HG02763 (cell line): ENCODE results near the gene CYB561D1.

Experiments used
- ATAC-seq: cut with Tn5 transposase; IDR thresholded peaks from one replicate; pipeline ENCODE4 v1.9.1; 2021; ENCODE audit warnings: mild to moderate bottlenecking, moderate library complexity; ENCODE audit not compliant: unreplicated experiment

Gene CYB561D1

GRCh38 chr1:109499661-109500536, 6.0 kb downstream of the CYB561D1 start:
- no peak for ATAC-seq

DNA sequence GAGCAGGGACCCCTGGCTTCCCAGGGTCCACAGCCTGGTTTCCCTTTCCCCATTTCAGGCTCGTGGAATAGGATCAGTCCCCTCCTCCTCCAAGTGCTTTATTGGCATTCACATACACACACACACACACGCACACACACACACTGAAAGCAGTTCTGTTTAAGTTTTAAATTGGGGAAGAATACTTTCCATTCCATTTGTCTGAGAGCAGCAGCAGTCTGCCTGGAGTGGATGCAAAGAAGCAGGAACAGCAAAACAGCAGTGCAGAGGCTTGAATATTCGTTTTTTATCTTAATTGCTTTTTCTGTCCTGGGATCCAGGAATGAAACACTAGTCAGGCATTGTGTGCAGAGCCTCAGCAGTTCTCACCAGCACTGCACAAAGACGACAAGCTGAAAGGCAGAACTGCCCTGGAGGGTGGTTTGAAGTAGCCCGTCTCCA, 7.1 kb downstream of the CYB561D1 start:
- ATAC-seq, result no peak

DNA sequence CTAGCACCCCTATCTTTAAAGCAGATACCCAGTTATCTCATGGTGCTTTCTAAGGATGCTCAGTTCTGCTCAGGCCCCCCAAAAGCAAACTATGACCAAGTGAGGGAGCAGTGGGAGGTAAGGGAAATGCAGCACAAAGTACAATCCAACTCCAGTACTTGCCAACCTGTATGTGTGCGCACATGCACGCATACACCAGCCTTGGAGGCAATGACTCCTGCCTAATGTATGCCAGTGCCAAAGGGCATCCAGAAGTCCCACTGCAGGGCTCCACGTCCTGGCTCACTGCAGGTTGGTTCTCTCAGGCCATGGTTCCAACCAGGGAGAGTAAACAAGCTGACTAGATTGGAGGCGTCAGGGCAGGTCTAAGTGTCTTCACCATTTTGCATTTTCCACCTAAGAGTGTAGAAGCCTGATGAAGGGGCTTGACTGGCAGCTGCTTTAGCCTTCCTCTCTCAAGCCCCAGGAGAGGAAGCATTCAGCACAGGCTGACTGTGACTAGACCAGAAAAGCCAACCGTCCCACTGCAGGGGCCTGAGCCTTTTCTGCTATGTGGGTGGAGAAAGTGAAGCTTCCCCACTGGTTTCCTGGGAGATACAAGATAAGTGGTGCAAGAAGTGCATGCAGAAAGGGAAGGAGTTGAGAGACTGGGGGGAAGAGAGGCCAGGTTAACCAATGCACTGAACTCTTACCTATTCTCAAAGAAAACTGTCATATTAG, 7.9 kb downstream of the CYB561D1 start:
- ATAC-seq, result no peak

GRCh38 chr1:109502364-109502851, 8.5 kb downstream of the CYB561D1 start:
- no peak for ATAC-seq

DNA sequence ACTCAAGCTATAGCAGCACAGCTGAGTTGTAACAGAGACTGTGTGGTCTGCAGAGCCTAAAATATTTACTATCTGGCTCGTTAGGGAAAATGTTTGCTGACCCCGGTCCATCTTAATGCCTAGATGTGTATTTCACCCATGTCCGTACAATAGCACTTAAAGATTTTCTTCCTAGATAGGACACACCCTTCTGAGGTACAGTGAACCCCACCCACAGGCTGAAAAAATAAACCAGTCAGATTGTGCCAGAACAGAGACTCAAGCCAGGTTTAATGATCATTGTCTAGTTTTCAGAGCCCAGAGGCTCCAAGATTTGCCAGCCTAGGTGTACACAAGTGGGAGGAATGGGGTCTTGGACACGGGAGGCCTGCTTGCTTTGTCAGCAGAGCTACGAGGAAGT, 10.0 kb downstream of the CYB561D1 start:
- no peak for ATAC-seq

- ATAC-seq, result no peak
Measured at GRCh38 chr1:109504974-109505373, 11.1 kb downstream of the CYB561D1 start.

DNA sequence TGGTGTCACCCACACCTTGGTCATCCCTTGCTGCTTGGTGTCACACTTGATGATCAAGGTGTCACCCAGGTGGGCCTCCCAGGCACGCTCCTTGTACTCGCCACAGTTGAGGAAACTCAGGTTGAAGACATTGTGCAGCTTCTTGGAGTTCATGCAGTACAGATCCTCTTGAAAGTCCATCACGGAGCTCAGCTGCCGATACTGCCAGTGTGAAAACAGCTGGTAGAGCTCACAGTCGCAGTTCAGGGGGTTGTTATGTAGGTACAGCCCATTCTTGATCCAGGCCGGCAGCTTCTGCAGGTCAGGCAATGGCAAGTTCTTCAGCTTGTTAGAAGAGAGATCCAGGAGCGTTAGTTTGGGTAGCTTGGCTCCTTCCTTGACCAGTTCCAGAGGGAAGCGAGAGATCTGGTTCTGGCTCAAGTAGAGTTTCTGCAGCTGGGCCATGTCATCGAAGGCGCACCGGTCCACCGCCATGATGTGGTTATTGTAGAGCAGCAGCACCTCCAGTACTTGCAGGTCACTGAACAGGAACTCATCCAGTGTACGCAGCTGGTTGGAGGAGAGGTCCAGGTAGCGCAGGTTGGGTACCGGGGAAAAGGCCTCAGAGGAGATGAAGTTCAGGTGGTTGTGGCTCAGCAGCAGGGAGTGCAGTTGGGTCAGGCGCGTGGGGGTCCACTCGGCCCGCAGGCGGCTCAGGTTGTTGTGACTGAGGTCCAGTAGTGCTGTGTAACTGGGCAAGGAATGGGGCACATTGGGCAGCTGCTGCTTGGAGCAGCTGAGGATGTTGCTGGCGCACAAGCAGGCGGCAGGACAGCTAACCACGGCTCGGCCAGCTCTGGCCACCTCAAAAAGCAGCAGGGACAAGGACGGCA, 14.3 kb downstream of the CYB561D1 start:
- ATAC-seq, result no peak

- ATAC-seq, result no peak
Measured at GRCh38 chr1:109508873-109509175, 14.9 kb downstream of the CYB561D1 start.

GRCh38 chr1:109509176-109510134, 15.6 kb downstream of the CYB561D1 start, which contains the start of gene AMIGO1:
AMIGO1 (minus strand) TSS chr1:109509727; CDS start chr1:109508912, 815 bp downstream.
- no peak for ATAC-seq

DNA sequence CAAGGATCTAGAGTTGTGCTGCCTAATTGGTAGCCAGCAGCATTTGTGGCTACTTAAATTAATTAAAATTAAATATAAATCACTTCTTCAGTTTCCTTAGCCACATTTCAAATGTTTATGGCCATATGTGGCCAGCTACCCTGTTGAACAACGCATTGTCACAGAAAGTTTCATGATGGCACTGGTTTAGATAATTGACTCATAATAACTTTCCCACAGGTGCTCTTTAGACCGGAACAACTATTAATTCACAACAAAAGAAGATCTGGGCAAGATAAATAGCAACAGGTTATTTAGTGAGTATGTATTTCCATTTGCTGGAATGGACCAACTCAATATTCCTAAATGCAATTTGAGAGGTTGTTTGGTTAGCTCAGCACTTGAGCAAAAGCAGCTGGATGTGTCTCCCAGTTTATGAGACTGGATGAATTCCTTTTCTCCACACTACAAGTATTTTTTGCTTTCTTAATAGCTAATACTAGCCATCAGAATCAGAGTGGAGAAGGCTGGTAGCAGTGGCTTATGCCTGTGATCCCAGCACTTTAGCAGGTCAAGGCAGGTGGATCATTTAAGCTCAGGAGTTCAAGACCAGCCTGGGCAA, 19.3 kb downstream of the CYB561D1 start:
- no peak for ATAC-seq

GRCh38 chr1:109514846-109515245, 21.0 kb downstream of the CYB561D1 start:
- no peak for ATAC-seq

DNA sequence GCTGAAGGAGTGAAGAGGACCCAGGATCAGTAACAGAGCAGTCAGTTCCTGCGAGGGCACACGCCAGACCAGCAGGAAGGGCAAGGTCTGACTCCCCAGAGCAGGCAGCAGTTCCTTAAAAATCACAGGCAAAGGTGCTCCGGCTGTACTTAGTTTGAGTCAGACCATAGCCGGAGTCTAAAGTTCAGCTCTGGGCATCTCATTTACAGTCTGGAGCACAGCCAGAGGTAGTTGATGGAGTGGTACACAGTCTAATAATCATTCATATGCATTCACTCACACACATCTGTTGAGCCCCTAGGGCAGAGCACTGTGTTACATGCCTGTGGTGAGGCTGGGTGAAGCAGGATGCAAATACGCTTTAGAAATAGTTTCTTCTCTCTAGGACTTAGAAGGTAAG, 23.0 kb downstream of the CYB561D1 start:
- no peak for ATAC-seq

- ATAC-seq, result no peak
Measured at GRCh38 chr1:109517337-109517736, 23.4 kb downstream of the CYB561D1 start.

GRCh38 chr1:109521002-109521951, 27.4 kb downstream of the CYB561D1 start:
- ATAC-seq, result no peak

DNA sequence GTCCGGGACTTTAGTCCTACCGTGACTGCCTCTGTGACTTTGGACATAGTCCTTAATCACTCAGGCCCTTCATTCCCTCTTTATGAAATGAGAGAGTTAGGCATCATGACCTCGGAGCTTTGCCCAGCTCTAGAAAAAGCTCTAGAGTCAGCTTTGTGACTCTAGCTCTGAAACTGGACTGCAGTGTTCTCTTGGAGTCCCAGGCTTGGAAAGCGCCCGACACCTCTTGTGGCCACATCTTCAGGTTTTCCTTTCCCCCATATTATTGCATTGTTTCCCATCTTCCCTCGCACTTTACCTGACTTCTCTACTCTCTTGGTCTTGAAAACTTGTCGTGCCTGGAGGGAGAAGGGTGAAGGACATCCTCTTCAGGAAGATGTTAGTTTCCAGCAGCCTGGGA, 28.1 kb downstream of the CYB561D1 start:
- no peak for ATAC-seq

GRCh38 chr1:109523706-109524105, 29.8 kb downstream of the CYB561D1 start:
- ATAC-seq, result no peak

DNA sequence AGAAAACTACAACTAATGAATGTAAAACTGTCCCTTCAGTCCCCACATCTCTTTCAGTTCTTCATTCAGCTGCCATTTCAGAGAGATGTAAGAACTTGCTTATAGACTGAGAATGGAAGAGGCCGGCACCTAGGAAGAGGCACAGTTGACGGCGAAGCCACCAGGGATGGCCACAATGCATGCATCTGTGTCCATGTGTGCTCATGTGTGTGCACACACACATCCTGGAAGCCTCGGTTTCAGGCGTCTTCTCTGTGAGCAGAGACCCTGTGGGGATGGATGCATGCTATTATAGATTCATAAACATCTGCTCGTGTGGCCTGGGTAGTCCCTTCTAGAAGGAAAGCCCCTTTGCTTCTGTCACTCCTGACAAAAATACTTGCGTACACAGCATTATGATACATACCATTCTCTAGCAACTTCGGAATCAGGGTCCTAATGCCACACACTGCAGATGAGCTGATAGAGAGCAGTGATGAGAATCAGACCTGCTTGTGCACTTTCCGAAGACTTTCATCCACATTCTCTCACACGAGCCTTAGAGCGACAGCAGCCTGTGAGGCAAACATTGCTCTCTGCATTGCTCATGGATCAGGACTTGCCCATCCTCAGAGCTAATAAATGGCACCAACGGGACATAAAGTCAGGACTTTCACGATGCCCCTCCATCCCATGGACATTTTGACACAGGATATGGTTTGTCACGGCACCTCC, 33.4 kb downstream of the CYB561D1 start:
- ATAC-seq, result peak; percentile 65
